K562 (cell line): ENCODE measurements around the gene ENTREP1. TPM values are rescaled to one million over a fixed set of nuclear protein-coding genes. Genes with fewer than 3 reads are reported as not detected.

Experiments used
- ATAC-seq: fragments of 200-7000 bp; cut with Tn5 transposase; 3 replicates; pipeline ENCODE4 v1.9.1; 2020; ENCODE audit warnings: moderate library complexity
- BruUV-seq: library from RNA; stranded (reverse); fragments of 400-500 nt; replicated peaks from 2 replicates; lab custom pipeline; 2021; lab: Mats Ljungman, UMichigan
- CTCF ChIA-PET: fragments of 300-600 bp; formaldehyde crosslinking; extraction: SDS; loops from one replicate; lab custom pipeline; 2021; ENCODE audit warnings: low intra/inter-chr PET ratio; lab: Yijun Ruan, JAX
- POLR2A ChIA-PET: fragments of 300-600, 350-650 bp; sonication (Branson Sonifier 250); formaldehyde crosslinking; extraction: SDS; loops from one replicate; lab custom pipeline; 2021; ENCODE audit warnings: antibody characterized with exemption, inconsistent platforms; lab: Yijun Ruan, JAX
- DNase-seq, 4 experiments: peaks; one replicate each; pipeline versions ENCODE4 v3.0.0 to v3.0.0-alpha.2; 2011 to 2018; ENCODE audit warnings: low spot score in 3 of 4, mixed read lengths in 3 of 4; ENCODE audit errors: extremely low read depth in 1 of 4
- FAIRE-seq: peaks from 2 replicates; lab custom pipeline; 2011; peaks lifted over from hg19 to GRCh38; lab: Jason Lieb, UNC
- H2AFZ ChIP-seq: 2 replicates; pipeline ENCODE4 v1.6.0; 2011; ENCODE audit warnings: low read depth, low read length, control low read depth, inconsistent platforms
- H3K27ac ChIP-seq: fragments of 200-600 bp; 3 replicates; pipeline ENCODE4 v1.8.0; 2011; ENCODE audit warnings: low read depth, mild to moderate bottlenecking, control low read depth, inconsistent platforms, low read length, moderate library complexity, mixed read lengths; ENCODE audit errors: extremely low read depth
- H3K27me3 ChIP-seq, 2 experiments: fragments of 300-600 bp in 1 of 2; 2 replicates in 1 of 2; 3 replicates in 1 of 2; pipeline versions ENCODE4 v1.6.0 to v1.8.0; 2011; ENCODE audit warnings: inconsistent platforms in 2 of 2, low read length in 2 of 2, mild to moderate bottlenecking in 1 of 2, mixed read lengths in 1 of 2, moderate library complexity in 1 of 2; ENCODE audit not compliant: control insufficient read depth in 2 of 2, insufficient read depth in 2 of 2
- H3K36me3 ChIP-seq: fragments of 300-600 bp; 3 replicates; pipeline ENCODE4 v1.8.0; 2011; ENCODE audit warnings: mild to moderate bottlenecking, low read length, inconsistent platforms; ENCODE audit not compliant: control insufficient read depth, insufficient read depth
- H3K4me1 ChIP-seq, 2 experiments: fragments of 200-600 bp in 1 of 2; replicated peaks in 1 of 2; 2 replicates in 1 of 2; 3 replicates in 1 of 2; pipeline versions ENCODE4 v1.5.1 to v1.8.0; 2011; ENCODE audit warnings: inconsistent platforms in 2 of 2, low read length in 2 of 2, mild to moderate bottlenecking in 1 of 2, mixed read lengths in 1 of 2, moderate library complexity in 1 of 2; ENCODE audit not compliant: control insufficient read depth in 2 of 2, insufficient read depth in 2 of 2
- H3K4me2 ChIP-seq: 2 replicates; pipeline ENCODE4 v1.6.1; 2011; ENCODE audit warnings: low read length, control low read depth, inconsistent platforms, mixed read lengths; ENCODE audit not compliant: insufficient read depth
- H3K4me3 ChIP-seq: fragments of 200-600 bp; sonication (generic), shearing (Covaris generic); 2 replicates; pipeline ENCODE4 v1.5.1; 2016; ENCODE audit warnings: control low read depth, inconsistent platforms
- H3K79me2 ChIP-seq: fragments of 200-600 bp; 3 replicates; pipeline ENCODE4 v1.8.0; 2011; ENCODE audit warnings: low read length, inconsistent platforms; ENCODE audit not compliant: control insufficient read depth, insufficient read depth
- H3K9ac ChIP-seq, 2 experiments: 2 replicates each; pipeline versions ENCODE4 v1.6.0 to v1.6.1; 2011; ENCODE audit warnings: low read depth in 2 of 2, low read length in 2 of 2, control low read depth in 1 of 2, inconsistent platforms in 1 of 2, mild to moderate bottlenecking in 1 of 2, mixed read lengths in 1 of 2; ENCODE audit not compliant: insufficient read depth in 1 of 2
- H3K9me1 ChIP-seq: one replicate; pipeline ENCODE4 v1.6.0; 2011; ENCODE audit warnings: inconsistent platforms, mild to moderate bottlenecking, low read length, moderate library complexity; ENCODE audit not compliant: control insufficient read depth, insufficient read depth
- H3K9me3 ChIP-seq: replicated peaks from 2 replicates; pipeline ENCODE4 v1.5.1; 2011; ENCODE audit warnings: low read depth, low read length, inconsistent platforms; ENCODE audit not compliant: control insufficient read depth, insufficient read depth
- H4K20me1 ChIP-seq: replicated peaks from 2 replicates; pipeline ENCODE4 v1.6.1; 2011; ENCODE audit warnings: low read length, inconsistent platforms, mixed read lengths; ENCODE audit not compliant: control insufficient read depth, insufficient read depth
- ATF1 ChIP-seq, 2 experiments: fragments of 450-650 bp in 1 of 2; IDR thresholded peaks; 2 replicates each; pipeline ENCODE4 v1.6.1; 2016; ENCODE audit warnings: missing compliant biosample characterization in 1 of 2, missing genetic modification characterization in 1 of 2
- CREB1 ChIP-seq, 2 experiments: sonication (generic) in 1 of 2; formaldehyde crosslinking in 1 of 2; IDR thresholded peaks; 2 replicates each; pipeline versions ENCODE4 v1.6.1 to v1.8.0; 2012 to 2022; ENCODE audit warnings: inconsistent platforms in 1 of 2, mild to moderate bottlenecking in 1 of 2, missing genetic modification reagents in 1 of 2, moderate library complexity in 1 of 2
- ETS2 ChIP-seq: IDR thresholded peaks from 2 replicates; pipeline ENCODE4 v1.6.1; 2016; ENCODE audit warnings: borderline replicate concordance, missing genetic modification characterization, mild to moderate bottlenecking, moderate library complexity, missing compliant biosample characterization; ENCODE audit not compliant: poor library complexity, severe bottlenecking
- MAFG ChIP-seq: fragments of 450-650 bp; conservative IDR thresholded peaks from 2 replicates; pipeline ENCODE4 v1.6.1; 2016; ENCODE audit warnings: missing genetic modification characterization, missing compliant biosample characterization
- MECOM ChIP-seq: fragments of 250-450 bp; sonication (Bioruptor Pico); IDR thresholded peaks from 2 replicates; pipeline ENCODE4 v1.8.0; 2022; ENCODE audit warnings: inconsistent platforms
- NCOR1 ChIP-seq: fragments of 450-650 bp; IDR thresholded peaks from 2 replicates; pipeline ENCODE4 v1.6.1; 2016; ENCODE audit warnings: mild to moderate bottlenecking, moderate library complexity
- RBM17 ChIP-seq: fragments of 200-400 bp; formaldehyde crosslinking; IDR thresholded peaks from 2 replicates; pipeline ENCODE4 v1.6.1; 2017; ENCODE audit warnings: low read depth, mild to moderate bottlenecking, low read length, borderline replicate concordance
- ZBTB7A ChIP-seq: IDR thresholded peaks from 2 replicates; pipeline ENCODE4 v1.6.1; 2011; ENCODE audit warnings: low read depth, mild to moderate bottlenecking, low read length, moderate library complexity, borderline replicate concordance; ENCODE audit not compliant: control insufficient read depth
- ZKSCAN1 ChIP-seq: fragments of 150-350 bp; IDR thresholded peaks from 2 replicates; pipeline ENCODE4 v1.6.1; 2016; ENCODE audit warnings: low read depth, low read length
- ZNF239 ChIP-seq: fragments of 250-450 bp; sonication (Bioruptor Pico); IDR thresholded peaks from 2 replicates; pipeline ENCODE4 v1.4.0; 2020; ENCODE audit warnings: mild to moderate bottlenecking
- ZNF253 ChIP-seq: fragments of 250-450 bp; sonication (Bioruptor Pico); conservative IDR thresholded peaks from 2 replicates; pipeline ENCODE4 v1.6.1; 2021; ENCODE audit warnings: mild to moderate bottlenecking
- WGBS: fragments of 100-300 bp; shearing (Covaris generic); methylation state at CpG from one replicate; pipeline ENCODE4 v1.1.6; 2016; ENCODE audit warnings: low coverage, mixed read lengths; ENCODE audit not compliant: insufficient coverage; ENCODE audit errors: missing lambda C conversion rate; 5-methylcytosine and 5-hydroxymethylcytosine counted together
- in situ Hi-C: fragments of 300-500 bp; cut with MboI; formaldehyde crosslinking; loops from 4 replicates; pipeline ENCODE4 v1.15.0; 2018; ENCODE audit warnings: inconsistent platforms, mixed read lengths
- intact Hi-C: fragments of 100-400 bp; cut with micrococcal nuclease; formaldehyde crosslinking; loops from 2 replicates; pipeline ENCODE4 v1.14.2; 2022
- polyA plus RNA-seq, 8 experiments: library from polyadenylated mRNA; depleted of rRNA in 4 of 8; stranded (reverse) in 5 of 8; unstranded in 3 of 8; fragments of >200 nt; fragmentation: Nextera tagmentation in 2 of 8; fragmentation: Illumina TruSeq in 1 of 8; extraction: Ambion mirVana in 2 of 8; extraction: Trizol in 1 of 8; gene quantifications; 2 replicates each; pipeline versions ENCODE4 v1.2.1 to v1.2.3, GENCODE V29; 2011 to 2014; ENCODE audit warnings: inconsistent platforms in 1 of 8, missing spikeins in 1 of 8
- total RNA-seq, 7 experiments: library from RNA; depleted of rRNA in 6 of 7; stranded (reverse); fragments of >200 nt in 6 of 7; fragmentation: Illumina TruSeq in 2 of 7; extraction: Trizol in 2 of 7; gene quantifications; 2 replicates each; pipeline versions ENCODE4 v1.2.1 to v1.2.3, GENCODE V29; 2011 to 2021; ENCODE audit warnings: low replicate concordance in 1 of 7
- TF ChIP-seq, protein P1 (sequence below), 3 experiments: IDR thresholded peaks in 2 of 3; conservative IDR thresholded peaks in 1 of 3; 2 replicates each; pipeline ENCODE4 v1.5.1; 2011 to 2012; ENCODE audit warnings: low read length in 3 of 3, mild to moderate bottlenecking in 3 of 3, control low read depth in 2 of 3, improper control_type of control experiment in 1 of 3, inconsistent platforms in 1 of 3, low read depth in 1 of 3, mixed read lengths in 1 of 3, moderate library complexity in 1 of 3; ENCODE audit not compliant: insufficient read depth in 2 of 3
- TF ChIP-seq, protein P2 (sequence below): fragments of 250-450 bp; sonication (Bioruptor Pico); IDR thresholded peaks from 2 replicates; pipeline ENCODE4 v1.5.0; 2021
- TF ChIP-seq, protein P3 (sequence below), 2 experiments: IDR thresholded peaks; 2 replicates each; pipeline ENCODE4 v1.6.1; 2012; ENCODE audit warnings: improper control_type of control experiment in 2 of 2, low read depth in 2 of 2, low read length in 2 of 2, borderline replicate concordance in 1 of 2

The ENTREP1 gene
- total and polyA plus RNA-seq, 9 of the 15 experiments (the other 6 are each of a cell fraction or from before 2014, with no cell fraction given) = not detected

DNA sequence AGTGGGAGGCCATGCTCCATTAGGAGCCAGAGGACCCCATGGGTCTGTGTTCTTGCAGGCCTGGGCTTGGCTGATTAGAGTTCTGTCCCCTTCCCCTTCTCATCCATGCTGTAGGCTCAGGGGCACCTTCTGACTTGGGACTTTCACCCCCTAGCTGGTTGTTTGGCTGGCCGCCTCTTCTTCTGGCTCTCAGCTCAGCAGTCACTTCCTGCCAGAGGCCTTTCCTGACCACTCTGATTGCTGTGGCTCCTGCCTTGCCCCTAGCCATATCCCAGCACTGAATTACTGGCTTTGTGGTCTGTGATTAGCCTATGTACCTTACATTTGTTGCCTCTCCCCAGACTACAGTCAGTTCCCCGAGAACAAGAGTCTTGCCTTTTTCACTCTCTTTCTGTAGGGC lies 14.6 kb downstream of the ENTREP1 start:
- H3K27me3 ChIP-seq = peaks cover 0 to 4% of the 10 kb centered on the region in 2 experiments; a peak in 1 of 5 replicates
- CTCF ChIA-PET = no interaction called here
- no peak overlapping the region for H3K4me3 ChIP-seq
- BruUV-seq = no TSS peak
- H3K9ac ChIP-seq = no peak overlapping the region
- in situ Hi-C loops = no loop called here
- WGBS = 0% methylated on average over 2 of the region's 2 CpGs
- no peak overlapping the region for H2AFZ ChIP-seq
- H4K20me1 ChIP-seq = no peaks in the 10 kb centered on the region
- no peaks in the 10 kb centered on the region for H3K36me3 ChIP-seq
- ATAC-seq (no peak), DNase-seq (no peak), FAIRE-seq (no peak)
- no peaks in the 10 kb centered on the region for H3K4me1 ChIP-seq
- no peak overlapping the region for H3K4me2 ChIP-seq
- POLR2A ChIA-PET = interaction anchor here (1.1 kb wide), 2 partner anchors 11 to 35 kb away, joined by 3 read pairs; no protein-coding TSS in a partner anchor
- TF ChIP-seq ZNF253 (CRISPR knock-in tag) (no peak), ZBTB7A (no peak), ZKSCAN1 (no peak), ATF1 (CRISPR knock-in tag; IDR thresholded peaks at IDR 0.05) (no peak), ATF1 (tag; IDR thresholded peaks at IDR 0.05) (no peak), RBM17 (no peak), CREB1 (IDR thresholded peaks at IDR 0.05) (no peak), CREB1 (CRISPR knock-in tag; IDR thresholded peaks at IDR 0.05) (no peak), MAFG (no peak), NCOR1 (no peak), ZNF239 (no peak), ETS2 (tag) (no peak), MECOM (no peak)
- TF ChIP-seq, protein P1, sequence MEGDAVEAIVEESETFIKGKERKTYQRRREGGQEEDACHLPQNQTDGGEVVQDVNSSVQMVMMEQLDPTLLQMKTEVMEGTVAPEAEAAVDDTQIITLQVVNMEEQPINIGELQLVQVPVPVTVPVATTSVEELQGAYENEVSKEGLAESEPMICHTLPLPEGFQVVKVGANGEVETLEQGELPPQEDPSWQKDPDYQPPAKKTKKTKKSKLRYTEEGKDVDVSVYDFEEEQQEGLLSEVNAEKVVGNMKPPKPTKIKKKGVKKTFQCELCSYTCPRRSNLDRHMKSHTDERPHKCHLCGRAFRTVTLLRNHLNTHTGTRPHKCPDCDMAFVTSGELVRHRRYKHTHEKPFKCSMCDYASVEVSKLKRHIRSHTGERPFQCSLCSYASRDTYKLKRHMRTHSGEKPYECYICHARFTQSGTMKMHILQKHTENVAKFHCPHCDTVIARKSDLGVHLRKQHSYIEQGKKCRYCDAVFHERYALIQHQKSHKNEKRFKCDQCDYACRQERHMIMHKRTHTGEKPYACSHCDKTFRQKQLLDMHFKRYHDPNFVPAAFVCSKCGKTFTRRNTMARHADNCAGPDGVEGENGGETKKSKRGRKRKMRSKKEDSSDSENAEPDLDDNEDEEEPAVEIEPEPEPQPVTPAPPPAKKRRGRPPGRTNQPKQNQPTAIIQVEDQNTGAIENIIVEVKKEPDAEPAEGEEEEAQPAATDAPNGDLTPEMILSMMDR (IDR thresholded peaks at IDR 0.05 in 2 of 3, conservative IDR thresholded peaks at IDR 0.05 in 1 of 3; ENCODE audit: insufficient read depth in 2 of 3, low read depth in 1 of 3, low read length in 3 of 3) = no peak
- TF ChIP-seq, protein P2, sequence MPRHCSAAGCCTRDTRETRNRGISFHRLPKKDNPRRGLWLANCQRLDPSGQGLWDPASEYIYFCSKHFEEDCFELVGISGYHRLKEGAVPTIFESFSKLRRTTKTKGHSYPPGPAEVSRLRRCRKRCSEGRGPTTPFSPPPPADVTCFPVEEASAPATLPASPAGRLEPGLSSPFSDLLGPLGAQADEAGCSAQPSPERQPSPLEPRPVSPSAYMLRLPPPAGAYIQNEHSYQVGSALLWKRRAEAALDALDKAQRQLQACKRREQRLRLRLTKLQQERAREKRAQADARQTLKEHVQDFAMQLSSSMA (CRISPR knock-in tag) = no peak
- TF ChIP-seq, protein P3, sequence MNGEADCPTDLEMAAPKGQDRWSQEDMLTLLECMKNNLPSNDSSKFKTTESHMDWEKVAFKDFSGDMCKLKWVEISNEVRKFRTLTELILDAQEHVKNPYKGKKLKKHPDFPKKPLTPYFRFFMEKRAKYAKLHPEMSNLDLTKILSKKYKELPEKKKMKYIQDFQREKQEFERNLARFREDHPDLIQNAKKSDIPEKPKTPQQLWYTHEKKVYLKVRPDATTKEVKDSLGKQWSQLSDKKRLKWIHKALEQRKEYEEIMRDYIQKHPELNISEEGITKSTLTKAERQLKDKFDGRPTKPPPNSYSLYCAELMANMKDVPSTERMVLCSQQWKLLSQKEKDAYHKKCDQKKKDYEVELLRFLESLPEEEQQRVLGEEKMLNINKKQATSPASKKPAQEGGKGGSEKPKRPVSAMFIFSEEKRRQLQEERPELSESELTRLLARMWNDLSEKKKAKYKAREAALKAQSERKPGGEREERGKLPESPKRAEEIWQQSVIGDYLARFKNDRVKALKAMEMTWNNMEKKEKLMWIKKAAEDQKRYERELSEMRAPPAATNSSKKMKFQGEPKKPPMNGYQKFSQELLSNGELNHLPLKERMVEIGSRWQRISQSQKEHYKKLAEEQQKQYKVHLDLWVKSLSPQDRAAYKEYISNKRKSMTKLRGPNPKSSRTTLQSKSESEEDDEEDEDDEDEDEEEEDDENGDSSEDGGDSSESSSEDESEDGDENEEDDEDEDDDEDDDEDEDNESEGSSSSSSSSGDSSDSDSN (IDR thresholded peaks at IDR 0.05; ENCODE audit: borderline replicate concordance in 1 of 2, low read depth in 2 of 2, low read length in 2 of 2) = no peak
- intact Hi-C loops = no loop called here
- H3K27ac ChIP-seq = no peak overlapping the region
- H3K9me3 ChIP-seq = no peaks in the 10 kb centered on the region
- H3K9me1 ChIP-seq = no peaks in the 10 kb centered on the region
- no peaks in the 10 kb centered on the region for H3K79me2 ChIP-seq
